HG03066 (cell line): Measurements from ENCODE around the gene FANCM.
"Not testable (repeated sequence)": the region's sequence is repeated elsewhere in the genome, so short reads cannot be mapped to it uniquely, and the experiment has no call there.

ENCODE experiments used
- ATAC-seq: cut with Tn5 transposase; IDR thresholded peaks from one replicate; pipeline ENCODE4 v1.9.1; 2021; ENCODE audit warnings: low read depth; ENCODE audit not compliant: unreplicated experiment

FANCM gene

GRCh38 chr14:45142083-45142482 is 6.4 kb downstream of the FANCM start:
- not testable (repeated sequence) for ATAC-seq

GRCh38 chr14:45144658-45145057 is 8.9 kb downstream of the FANCM start:
- ATAC-seq = no peak

GRCh38 chr14:45145214-45145613 is 9.5 kb downstream of the FANCM start:
- ATAC-seq = no peak

DNA sequence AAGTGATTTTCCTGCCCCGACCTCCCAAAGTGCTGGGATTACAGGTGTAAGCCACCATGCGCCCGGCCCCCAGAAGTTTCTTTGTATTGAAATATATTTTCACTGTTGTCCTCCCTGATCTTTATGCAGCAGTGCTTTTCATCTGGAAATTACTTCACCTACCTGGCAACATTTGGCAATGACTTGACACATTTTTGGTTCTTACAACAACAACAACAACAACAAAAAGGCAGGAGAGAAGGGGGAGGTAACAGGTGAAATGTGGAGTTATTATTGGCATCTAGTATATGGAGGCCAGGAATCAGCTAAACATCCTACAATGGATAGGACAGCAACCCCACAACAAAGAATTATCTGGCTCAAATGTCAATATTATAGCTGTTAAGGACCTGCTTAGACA is 13.9 kb downstream of the FANCM start:
- no peak for ATAC-seq

- ATAC-seq = no peak
These were observed 14.7 kb downstream of the FANCM start for GRCh38 chr14:45150386-45150890.

DNA sequence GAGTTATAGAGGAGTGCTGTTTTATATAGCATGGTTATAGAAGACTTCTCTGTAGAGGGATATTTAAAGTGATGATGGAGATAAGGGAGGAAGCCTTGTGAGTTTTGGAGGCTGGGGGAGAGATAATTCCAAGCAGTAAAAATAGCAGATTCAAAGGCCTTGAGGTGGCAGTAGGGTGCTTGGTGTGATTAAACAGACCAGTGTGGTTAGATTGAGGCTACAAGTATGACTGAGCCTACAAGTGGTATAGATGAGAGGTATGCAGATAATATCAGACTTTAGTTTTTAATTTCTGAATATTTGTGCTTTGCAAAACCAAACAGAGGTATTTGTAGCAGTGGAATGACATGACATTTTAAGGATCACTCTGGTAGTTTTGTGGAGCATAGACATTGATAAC is 20.3 kb downstream of the FANCM start:
- no peak for ATAC-seq

- no peak for ATAC-seq
These were observed 34.2 kb downstream of the FANCM start for GRCh38 chr14:45169906-45170305.

- no peak for ATAC-seq
These were observed 41.3 kb downstream of the FANCM start for GRCh38 chr14:45177076-45177475.

DNA sequence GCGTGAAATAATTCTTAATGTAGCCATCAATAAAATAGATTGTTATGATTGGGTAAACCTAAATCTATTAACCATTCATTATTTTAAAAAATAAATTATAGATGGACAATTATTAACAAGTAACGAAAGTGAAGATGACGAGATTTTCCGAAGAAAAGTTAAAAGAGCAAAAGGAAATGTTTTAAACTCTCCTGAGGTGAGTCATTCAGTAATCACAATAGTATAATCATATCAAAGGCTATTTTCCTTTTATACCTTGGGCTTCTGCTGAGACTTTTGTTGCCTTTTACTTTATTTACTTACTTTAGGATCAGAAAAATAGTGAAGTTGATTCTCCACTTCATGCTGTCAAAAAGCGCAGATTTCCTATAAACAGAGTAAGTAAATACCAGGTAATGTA is 45.6 kb downstream of the FANCM start:
- ATAC-seq = no peak

- ATAC-seq = no peak
These were observed 46.1 kb downstream of the FANCM start for GRCh38 chr14:45181806-45182205.

DNA sequence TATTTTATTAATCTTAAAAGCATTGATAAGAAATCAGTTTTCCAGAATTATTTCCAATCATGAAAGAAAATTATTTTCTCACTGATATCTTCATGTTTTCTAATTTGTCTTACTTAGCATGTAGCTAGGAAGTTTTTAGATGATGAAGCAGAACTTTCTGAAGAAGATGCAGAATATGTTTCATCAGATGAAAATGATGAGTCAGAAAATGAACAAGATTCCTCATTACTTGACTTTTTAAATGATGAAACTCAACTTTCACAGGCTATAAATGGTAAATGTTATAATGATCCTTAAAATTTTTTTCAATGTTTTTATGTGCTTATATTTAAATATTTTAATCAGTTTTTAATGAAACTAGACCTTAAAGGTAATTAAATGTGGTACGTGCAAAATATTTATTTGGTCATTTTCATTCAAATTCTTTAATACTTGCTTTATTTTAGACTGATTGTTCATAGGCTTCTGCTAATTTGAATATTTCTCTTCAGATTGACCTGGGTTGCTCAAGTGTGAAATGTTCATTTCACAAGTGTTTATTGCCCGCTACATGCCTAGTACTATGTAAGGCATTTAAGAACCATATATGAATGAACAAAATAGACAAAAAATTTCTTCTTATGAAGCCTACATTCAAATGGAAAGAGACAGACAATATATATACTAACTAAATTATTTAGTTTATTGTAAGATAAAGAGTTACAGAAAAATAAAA is 49.5 kb downstream of the FANCM start:
- ATAC-seq = no peak

- ATAC-seq = no peak
These were observed 59.2 kb downstream of the FANCM start for GRCh38 chr14:45194964-45195363.

DNA sequence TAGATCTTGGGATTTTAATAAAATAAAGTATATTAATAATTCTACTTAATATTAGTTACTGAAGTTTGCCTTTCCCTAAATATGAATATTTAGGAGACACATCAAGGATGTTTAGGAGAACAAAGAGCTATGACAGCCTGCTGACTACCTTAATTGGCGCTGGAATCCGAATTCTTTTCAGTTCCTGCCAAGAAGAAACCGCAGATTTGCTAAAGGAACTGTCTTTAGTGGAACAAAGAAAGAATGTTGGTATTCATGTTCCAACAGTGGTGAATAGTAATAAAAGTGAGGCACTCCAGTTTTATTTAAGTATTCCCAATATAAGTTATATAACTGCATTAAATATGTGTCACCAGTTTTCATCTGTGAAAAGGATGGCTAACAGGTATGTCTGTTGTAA is 62.8 kb downstream of the FANCM start:
- ATAC-seq = no peak

DNA sequence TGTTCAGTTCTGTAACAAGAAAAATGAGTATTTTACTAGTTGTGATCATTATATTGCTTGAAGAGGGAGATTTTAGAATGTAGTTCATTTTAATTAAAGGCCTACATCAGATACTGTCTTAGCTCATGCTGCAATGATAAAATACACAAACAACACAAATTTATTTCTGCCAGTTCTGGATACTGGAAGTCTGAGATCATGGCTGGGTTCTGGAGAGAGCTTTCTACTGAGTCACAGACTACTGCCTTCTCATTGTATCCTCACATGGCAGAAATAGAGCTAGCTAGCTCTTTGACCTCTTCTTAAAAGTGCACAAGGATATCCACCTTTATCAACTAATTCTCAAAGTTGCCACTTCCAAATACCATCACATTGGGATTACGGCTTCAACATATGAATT is 63.5 kb downstream of the FANCM start:
- ATAC-seq = no peak

- peak; percentile 61 for ATAC-seq
These were observed 66.2 kb downstream of the FANCM start for GRCh38 chr14:45201905-45202304.

DNA sequence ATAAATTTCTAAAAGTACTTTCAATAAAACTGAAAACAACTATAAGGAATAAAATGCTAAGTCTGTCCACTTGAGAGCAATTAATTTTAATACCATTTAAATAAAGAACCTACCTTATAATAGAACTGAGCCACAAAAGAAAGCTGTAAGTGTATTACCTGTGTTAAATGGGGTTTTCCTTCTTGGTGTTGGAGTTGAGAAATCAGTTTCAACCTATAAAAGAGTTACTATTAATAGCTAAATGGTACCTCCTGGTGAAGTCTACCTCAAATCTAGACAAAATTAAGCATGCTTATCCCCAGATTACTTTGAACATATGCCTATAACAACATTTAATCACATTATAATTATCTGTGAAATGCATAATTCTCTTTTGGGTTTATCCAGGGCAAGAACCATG is 68.5 kb downstream of the FANCM start:
- ATAC-seq = no peak

DNA sequence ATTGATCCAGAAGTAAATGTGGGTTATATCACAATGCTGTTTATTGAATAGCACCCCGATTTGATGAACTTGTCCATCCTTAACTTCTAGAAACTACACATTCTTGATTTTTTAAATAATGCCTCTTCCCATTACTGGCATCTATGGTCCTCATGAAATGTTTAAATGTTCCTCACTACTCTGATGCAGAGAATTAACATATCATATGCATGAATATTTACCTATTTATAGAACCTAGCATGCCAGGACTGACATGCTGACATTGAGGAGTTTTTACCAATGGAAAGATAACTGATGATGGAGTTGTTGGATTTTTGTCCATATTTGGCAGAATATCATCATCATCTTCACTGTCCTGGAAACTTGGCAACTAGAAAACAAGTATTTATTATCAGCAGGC is 74.4 kb downstream of the FANCM start:
- no peak for ATAC-seq

GRCh38 chr14:45211295-45211694 is 75.6 kb downstream of the FANCM start:
- no peak for ATAC-seq

GRCh38 chr14:45212231-45212630 is 76.5 kb downstream of the FANCM start:
- no peak for ATAC-seq

- not testable (repeated sequence) for ATAC-seq
These were observed 78.0 kb downstream of the FANCM start for GRCh38 chr14:45213716-45214115.

GRCh38 chr14:45214341-45214740 is 78.6 kb downstream of the FANCM start:
- ATAC-seq = not testable (repeated sequence)

DNA sequence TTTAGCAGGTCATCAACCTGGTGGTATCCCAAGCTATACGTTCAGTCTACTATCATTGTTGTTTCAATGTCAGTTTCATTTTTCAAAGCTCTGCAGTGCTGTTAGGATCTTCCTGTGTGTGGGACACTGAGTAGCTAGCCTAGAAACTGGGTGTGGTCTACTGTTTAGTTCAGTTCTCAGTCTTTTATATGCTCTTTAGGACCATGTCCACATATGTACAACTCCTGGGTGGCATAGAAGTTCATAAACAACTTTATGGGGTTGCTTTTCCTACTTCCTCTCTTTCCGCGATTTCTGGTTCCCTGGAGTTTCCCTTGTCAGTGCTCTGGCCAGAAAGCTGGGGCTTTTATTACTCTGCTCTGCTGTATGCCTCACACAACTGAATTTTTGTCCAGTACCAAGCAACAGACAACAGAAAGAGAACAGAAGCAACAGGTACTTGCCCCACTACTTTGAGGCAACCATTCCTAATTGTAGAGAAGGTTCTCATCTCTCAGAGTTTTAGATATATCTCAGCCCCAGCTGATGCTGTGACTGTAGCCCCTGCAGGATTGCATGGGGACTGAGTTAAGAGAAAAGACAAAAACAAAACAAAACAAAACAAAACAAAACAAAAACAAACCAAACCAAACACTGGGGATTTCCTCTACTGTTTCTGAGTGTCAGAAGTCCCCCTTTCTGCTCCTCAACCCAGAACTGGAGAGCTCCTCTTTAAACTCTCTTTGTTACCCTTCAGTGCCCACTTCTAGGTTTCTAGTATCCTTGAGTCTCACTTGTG is 86.9 kb downstream of the FANCM start:
- peak; percentile 54 for ATAC-seq
